Endodermal cell (in vitro differentiated cells): ENCODE results near the gene ZGLP1. TPM values are rescaled to one million over a fixed set of nuclear protein-coding genes. Genes with fewer than 3 reads are reported as not detected.

ENCODE experiments used
- DNase-seq: peaks from one replicate; pipeline ENCODE4 v3.0.0-alpha.2; 2017
- H3K27ac ChIP-seq: 2 replicates; pipeline ENCODE4 v1.5.1; 2013; ENCODE audit warnings: mild to moderate bottlenecking, low read depth, low read length, moderate library complexity
- H3K27me3 ChIP-seq: 2 replicates; pipeline ENCODE4 v1.6.1; 2013; ENCODE audit warnings: mild to moderate bottlenecking, low read length, moderate library complexity; ENCODE audit not compliant: insufficient read depth, control insufficient read depth, poor library complexity, severe bottlenecking
- H3K36me3 ChIP-seq: 2 replicates; pipeline ENCODE4 v1.7.0; 2013; ENCODE audit warnings: mild to moderate bottlenecking, low read length, moderate library complexity; ENCODE audit not compliant: control insufficient read depth, insufficient read depth
- H3K4me1 ChIP-seq: one replicate; pipeline ENCODE4 v1.7.0; 2013; ENCODE audit warnings: low read length; ENCODE audit not compliant: control insufficient read depth, insufficient read depth
- H3K4me3 ChIP-seq: 2 replicates; pipeline ENCODE4 v1.5.1; 2013; ENCODE audit warnings: mild to moderate bottlenecking, low read length, moderate library complexity
- H3K9ac ChIP-seq: 2 replicates; pipeline ENCODE4 v1.6.1; 2013; ENCODE audit warnings: mild to moderate bottlenecking, low read length, moderate library complexity; ENCODE audit not compliant: poor library complexity, severe bottlenecking; ENCODE audit errors: extremely low read depth
- H3K9me3 ChIP-seq: 2 replicates; pipeline ENCODE4 v1.6.1; 2013; ENCODE audit warnings: mild to moderate bottlenecking, low read length, moderate library complexity; ENCODE audit not compliant: control insufficient read depth
- H3K27ac Mint-ChIP-seq: 2 replicates; pipeline ENCODE4 v1.8.0; 2020; ENCODE audit warnings: mixed read lengths
- H3K27me3 Mint-ChIP-seq: 2 replicates; pipeline ENCODE4 v1.8.0; 2021; ENCODE audit warnings: mild to moderate bottlenecking, mixed read lengths; ENCODE audit not compliant: insufficient read depth
- H3K36me3 Mint-ChIP-seq: 2 replicates; pipeline ENCODE4 v1.8.0; 2020; ENCODE audit warnings: low read depth, mixed read lengths
- H3K4me1 Mint-ChIP-seq: 2 replicates; pipeline ENCODE4 v1.8.0; 2020; ENCODE audit warnings: mixed read lengths
- H3K4me3 Mint-ChIP-seq: 2 replicates; pipeline ENCODE4 v1.8.0; 2020; ENCODE audit warnings: mild to moderate bottlenecking, moderate library complexity, mixed read lengths
- H3K9me3 Mint-ChIP-seq: 2 replicates; pipeline ENCODE4 v1.8.0; 2020; ENCODE audit warnings: mild to moderate bottlenecking, mixed read lengths
- WGBS, 2 experiments: methylation state at CpG; one replicate each; pipeline versions ENCODE4 v1.1.5 to v1.1.7; 2013; ENCODE audit warnings: missing lambda C conversion rate in 2 of 2, mixed read lengths in 1 of 2; ENCODE audit not compliant: insufficient coverage in 1 of 2, insufficient read length in 1 of 2; 5-methylcytosine and 5-hydroxymethylcytosine counted together
- total RNA-seq, 2 donors: library from RNA; stranded (reverse); fragmentation: NEBNext Ultra II Directional in 1 of 2; extraction: Animal tissue kit (Norgen Biotek cat#: 25700) in 1 of 2; gene quantifications; 2 replicates in 1 of 2; 3 replicates in 1 of 2; pipeline ENCODE4 v1.2.1, GENCODE V29; 2021
- TF ChIP-seq, protein P1 (sequence below): fragments of 200-600 bp; sonication (generic); conservative IDR thresholded peaks from 2 replicates; pipeline ENCODE4 v1.5.0; 2021; ENCODE audit warnings: antibody characterized with exemption, mild to moderate bottlenecking

Gene ZGLP1
- total RNA-seq, 2 donors from 2014 or later, result 4.5 to 7.8 TPM

DNA sequence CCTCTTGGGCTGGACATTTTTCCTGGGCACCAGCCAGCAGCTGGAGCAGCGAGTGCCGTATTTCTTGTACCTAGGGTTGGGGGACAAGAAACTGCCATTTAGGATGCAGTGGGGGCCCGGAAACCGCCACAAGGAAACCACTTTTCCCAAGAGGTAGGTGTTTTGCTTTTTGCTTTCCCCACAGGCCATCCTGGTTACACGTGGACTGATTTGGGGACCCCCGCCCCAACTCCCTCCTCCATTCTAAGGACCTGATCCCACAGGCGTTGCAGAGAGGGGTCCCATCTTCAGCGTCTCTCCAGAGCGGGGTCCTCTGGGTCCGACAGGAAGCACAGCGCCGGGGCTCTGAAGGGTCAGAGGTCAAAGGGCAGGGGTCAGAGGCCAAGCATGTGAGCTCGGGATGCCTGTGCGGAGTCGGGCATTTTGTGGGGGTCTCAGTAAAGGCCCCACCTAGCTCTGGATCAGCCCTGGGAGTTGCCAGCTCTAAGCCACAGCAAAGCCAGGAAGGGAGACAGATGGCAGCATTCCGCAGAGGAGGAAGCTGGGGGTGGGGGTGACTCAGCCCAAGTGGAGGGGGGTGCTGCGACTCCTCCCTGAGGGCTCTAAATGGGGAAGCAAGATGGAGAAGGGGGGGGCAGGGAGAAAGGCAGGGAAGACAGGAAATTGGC is 4.3 kb downstream of the ZGLP1 start:
- DNase-seq, result no peak
- H3K9me3 ChIP-seq, result no peaks in the 10 kb centered on the region
- H3K9me3 Mint-ChIP-seq, result no peaks in the 10 kb centered on the region
- peaks cover 15% of the 10 kb centered on the region for H3K36me3 Mint-ChIP-seq
- H3K27ac Mint-ChIP-seq, result no peak overlapping the region
- H3K4me1 ChIP-seq, result no peaks in the 10 kb centered on the region
- H3K4me3 Mint-ChIP-seq, result no peak overlapping the region
- no peak overlapping the region for H3K27ac ChIP-seq
- H3K27me3 ChIP-seq, result no peaks in the 10 kb centered on the region
- 94 to 100% methylated on average over 9 to 17 of the region's 17 CpGs for WGBS, 2 experiments
- TF ChIP-seq, protein P1, sequence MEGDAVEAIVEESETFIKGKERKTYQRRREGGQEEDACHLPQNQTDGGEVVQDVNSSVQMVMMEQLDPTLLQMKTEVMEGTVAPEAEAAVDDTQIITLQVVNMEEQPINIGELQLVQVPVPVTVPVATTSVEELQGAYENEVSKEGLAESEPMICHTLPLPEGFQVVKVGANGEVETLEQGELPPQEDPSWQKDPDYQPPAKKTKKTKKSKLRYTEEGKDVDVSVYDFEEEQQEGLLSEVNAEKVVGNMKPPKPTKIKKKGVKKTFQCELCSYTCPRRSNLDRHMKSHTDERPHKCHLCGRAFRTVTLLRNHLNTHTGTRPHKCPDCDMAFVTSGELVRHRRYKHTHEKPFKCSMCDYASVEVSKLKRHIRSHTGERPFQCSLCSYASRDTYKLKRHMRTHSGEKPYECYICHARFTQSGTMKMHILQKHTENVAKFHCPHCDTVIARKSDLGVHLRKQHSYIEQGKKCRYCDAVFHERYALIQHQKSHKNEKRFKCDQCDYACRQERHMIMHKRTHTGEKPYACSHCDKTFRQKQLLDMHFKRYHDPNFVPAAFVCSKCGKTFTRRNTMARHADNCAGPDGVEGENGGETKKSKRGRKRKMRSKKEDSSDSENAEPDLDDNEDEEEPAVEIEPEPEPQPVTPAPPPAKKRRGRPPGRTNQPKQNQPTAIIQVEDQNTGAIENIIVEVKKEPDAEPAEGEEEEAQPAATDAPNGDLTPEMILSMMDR, result no peak
- no peak overlapping the region for H3K9ac ChIP-seq
- peaks cover 13% of the 10 kb centered on the region for H3K27me3 Mint-ChIP-seq
- H3K36me3 ChIP-seq, result no peaks in the 10 kb centered on the region
- H3K4me3 ChIP-seq, result no peak overlapping the region
- H3K4me1 Mint-ChIP-seq, result no peaks in the 10 kb centered on the region

DNA sequence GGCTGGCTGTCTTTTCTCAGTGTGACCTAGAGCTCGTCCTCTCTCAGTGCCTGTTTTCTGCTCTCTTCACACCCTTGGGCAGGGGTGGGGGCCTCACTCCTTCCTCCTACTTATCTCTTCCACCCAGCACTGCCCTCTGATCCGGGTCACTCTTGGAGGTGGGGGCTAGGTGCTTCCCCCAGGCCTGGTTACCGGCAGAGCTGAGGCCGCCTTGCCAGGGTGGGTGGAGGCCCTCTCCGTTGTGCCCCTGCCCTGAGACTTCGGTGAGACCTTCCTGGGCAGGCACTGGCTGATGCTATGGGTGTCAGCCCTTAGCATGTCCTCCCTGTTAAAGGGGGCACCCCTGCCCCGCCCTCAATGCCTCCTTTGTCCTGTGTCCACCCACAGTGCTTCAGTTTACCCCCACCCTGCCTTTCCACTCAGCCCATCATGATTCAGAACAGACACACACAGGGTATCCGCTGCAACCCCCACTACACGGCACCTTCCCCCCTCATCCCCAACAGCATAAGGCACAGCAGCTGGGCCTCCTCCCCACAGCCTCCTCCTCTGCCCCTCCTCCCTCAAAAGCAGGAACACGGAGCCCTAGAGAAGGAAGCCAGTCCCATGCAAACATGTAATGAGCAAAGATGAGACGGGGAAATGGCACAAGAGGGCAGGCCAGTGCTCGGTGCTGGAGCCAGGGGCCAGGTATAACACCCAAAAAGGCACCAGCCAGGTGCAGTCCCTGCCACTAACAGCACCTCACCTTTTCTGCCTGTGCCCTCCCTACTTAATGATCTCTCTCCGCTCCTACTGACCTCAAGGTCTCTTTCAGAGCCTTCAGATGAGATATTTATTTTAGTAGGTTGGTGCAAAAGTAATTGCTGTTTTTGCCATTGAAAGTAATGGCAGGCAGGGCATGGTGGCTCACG is 9.8 kb downstream of the ZGLP1 start:
- WGBS, 2 experiments, result 64 to 79% methylated on average over 5 to 14 of the region's 14 CpGs
- Histone ChIP-seq H3K36me3 (no peaks in the 10 kb centered on the region), H3K4me1 (no peaks in the 10 kb centered on the region), H3K27me3 (peaks cover 42% of the 10 kb centered on the region), H3K9ac (no peak overlapping the region), H3K4me3 (no peak overlapping the region), H3K27ac (no peak overlapping the region), H3K9me3 (no peaks in the 10 kb centered on the region)
- H3K4me1 Mint-ChIP-seq, result peaks cover 4% of the 10 kb centered on the region
- peaks cover 7% of the 10 kb centered on the region for H3K9me3 Mint-ChIP-seq
- H3K27me3 Mint-ChIP-seq, result peaks cover 62% of the 10 kb centered on the region
- no peak for DNase-seq
- TF ChIP-seq, protein P1, result no peak
- H3K4me3 Mint-ChIP-seq, result no peak overlapping the region
- H3K36me3 Mint-ChIP-seq, result peaks cover 6% of the 10 kb centered on the region
- H3K27ac Mint-ChIP-seq, result no peak overlapping the region

DNA sequence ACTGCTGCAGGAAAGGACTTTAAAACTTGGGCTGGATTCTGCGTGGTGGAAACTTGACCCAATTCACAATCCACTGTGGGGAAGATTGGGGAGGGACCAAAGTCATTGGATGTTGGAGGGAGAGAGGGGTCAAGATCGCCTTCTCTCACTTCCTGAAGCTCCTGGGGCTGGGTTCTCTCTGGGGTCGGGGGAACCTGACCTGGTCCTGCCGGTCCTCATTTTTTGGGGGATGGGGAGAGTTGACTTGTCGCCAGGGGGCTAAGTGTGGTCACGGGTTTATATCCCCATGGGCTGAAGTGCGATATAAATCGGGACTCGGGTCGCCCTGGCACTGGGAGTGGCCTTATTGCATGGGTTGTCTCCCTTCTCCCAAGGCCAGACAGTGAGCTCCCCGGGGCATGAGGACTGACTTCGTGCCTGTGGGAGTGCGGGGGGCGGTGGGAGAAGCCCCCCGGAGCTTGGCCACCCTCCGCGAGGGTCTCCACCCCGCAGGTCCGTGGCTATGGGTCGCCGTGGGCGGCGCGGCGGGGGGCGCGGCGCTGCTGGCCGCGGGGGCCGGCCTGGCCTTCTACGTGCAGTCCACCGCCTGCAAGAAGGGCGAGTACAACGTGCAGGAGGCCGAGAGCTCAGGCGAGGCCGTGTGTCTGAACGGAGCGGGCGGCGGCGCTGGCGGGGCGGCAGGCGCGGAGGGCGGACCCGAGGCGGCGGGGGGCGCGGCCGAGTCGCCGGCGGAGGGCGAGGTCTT is 13.6 kb downstream of the ZGLP1 start:
- H3K27me3 ChIP-seq, result peaks cover 80% of the 10 kb centered on the region

More for the DNA sequence above, 13.6 kb downstream of the ZGLP1 start:
- Histone ChIP-seq H3K4me1 (peaks cover 3% of the 10 kb centered on the region), H3K36me3 (no peaks in the 10 kb centered on the region), H3K4me3 (peak overlapping the region; percentile 65), H3K9ac (no peak overlapping the region), H3K27ac (no peak overlapping the region), H3K9me3 (no peaks in the 10 kb centered on the region)
- DNase-seq, result peak; percentile 80
- Mint-ChIP-seq H3K9me3 (peaks cover 9% of the 10 kb centered on the region), H3K4me3 (peak overlapping the region; percentile 37), H3K4me1 (peaks cover 8% of the 10 kb centered on the region), H3K27ac (no peak overlapping the region), H3K27me3 (peaks cover 87% of the 10 kb centered on the region), H3K36me3 (no peaks in the 10 kb centered on the region)
- TF ChIP-seq, protein P1, result no peak
- 0 to 2% methylated on average over 5 to 58 of the region's 58 CpGs for WGBS, 2 experiments
